ENCODE results near the gene RNF220. TPM values are rescaled to one million over a fixed set of nuclear protein-coding genes. Genes with fewer than 3 reads are reported as not detected.

Gene RNF220
- polyA plus RNA-seq, 1 donor from 2014 or later: 142 TPM

DNA sequence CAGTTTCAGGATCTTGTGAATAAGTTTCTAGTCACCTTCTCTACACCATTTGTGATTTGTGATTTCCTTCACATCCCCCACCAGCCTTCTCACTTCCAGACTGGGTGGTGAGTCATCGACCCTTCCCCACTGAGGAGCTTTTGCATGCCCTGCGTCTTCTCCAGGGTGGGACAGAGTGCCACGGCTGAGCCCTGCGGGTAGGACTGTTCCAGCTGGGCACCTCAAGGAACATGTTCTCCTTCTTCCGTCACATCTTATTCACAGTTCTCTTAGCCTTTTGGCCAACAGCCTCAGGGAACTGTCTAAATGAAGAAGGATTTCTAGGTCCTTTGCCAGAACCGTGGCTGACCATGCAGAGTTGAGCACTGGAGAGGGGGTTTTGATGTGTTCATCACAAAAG lies 152.7 kb downstream of the RNF220 start:
- Histone ChIP-seq H3K79me2 (replicated peaks; ENCODE audit: insufficient read depth, low read length) (no peaks in the 10 kb centered on the region), H3K27me3 (ENCODE audit: insufficient read depth, low read depth, low read length) (no peaks in the 10 kb centered on the region), H3K4me3 (ENCODE audit: low read length) (no peak overlapping the region), H3K36me3 (ENCODE audit: insufficient read depth, low read length) (no peaks in the 10 kb centered on the region), H3F3A (ENCODE audit: insufficient read depth, low read length, poor library complexity, severe bottlenecking) (no peaks in the 10 kb centered on the region), H4K20me1 (ENCODE audit: insufficient read depth) (no peaks in the 10 kb centered on the region), H3K9me3 (ENCODE audit: low read length) (no peaks in the 10 kb centered on the region), H3K9me2 (ENCODE audit: insufficient read depth, low read length) (no peaks in the 10 kb centered on the region), H3K27ac (ENCODE audit: low read length) (no peak overlapping the region), H3K4me2 (ENCODE audit: low read length) (no peak overlapping the region), H2AFZ (ENCODE audit: low read depth, low read length) (no peak overlapping the region), H3K9ac (ENCODE audit: low read length) (no peak overlapping the region)
- TF ChIP-seq TAF1 (IDR thresholded peaks at IDR 0.05; ENCODE audit: low read depth): no peak
- no peak for TF ChIP-seq POLR2AphosphoS5 (IDR thresholded peaks at IDR 0.05)
- no peak for TF ChIP-seq RAD21 (conservative IDR thresholded peaks at IDR 0.05)
- TF ChIP-seq EP300 (conservative IDR thresholded peaks at IDR 0.05; ENCODE audit: poor library complexity, severe bottlenecking): no peak
- no peak for TF ChIP-seq MXI1 (conservative IDR thresholded peaks at IDR 0.05; ENCODE audit: poor library complexity, severe bottlenecking)
- TF ChIP-seq, protein P1, sequence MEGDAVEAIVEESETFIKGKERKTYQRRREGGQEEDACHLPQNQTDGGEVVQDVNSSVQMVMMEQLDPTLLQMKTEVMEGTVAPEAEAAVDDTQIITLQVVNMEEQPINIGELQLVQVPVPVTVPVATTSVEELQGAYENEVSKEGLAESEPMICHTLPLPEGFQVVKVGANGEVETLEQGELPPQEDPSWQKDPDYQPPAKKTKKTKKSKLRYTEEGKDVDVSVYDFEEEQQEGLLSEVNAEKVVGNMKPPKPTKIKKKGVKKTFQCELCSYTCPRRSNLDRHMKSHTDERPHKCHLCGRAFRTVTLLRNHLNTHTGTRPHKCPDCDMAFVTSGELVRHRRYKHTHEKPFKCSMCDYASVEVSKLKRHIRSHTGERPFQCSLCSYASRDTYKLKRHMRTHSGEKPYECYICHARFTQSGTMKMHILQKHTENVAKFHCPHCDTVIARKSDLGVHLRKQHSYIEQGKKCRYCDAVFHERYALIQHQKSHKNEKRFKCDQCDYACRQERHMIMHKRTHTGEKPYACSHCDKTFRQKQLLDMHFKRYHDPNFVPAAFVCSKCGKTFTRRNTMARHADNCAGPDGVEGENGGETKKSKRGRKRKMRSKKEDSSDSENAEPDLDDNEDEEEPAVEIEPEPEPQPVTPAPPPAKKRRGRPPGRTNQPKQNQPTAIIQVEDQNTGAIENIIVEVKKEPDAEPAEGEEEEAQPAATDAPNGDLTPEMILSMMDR (IDR thresholded peaks at IDR 0.05; ENCODE audit: poor library complexity, severe bottlenecking): no peak

DNA sequence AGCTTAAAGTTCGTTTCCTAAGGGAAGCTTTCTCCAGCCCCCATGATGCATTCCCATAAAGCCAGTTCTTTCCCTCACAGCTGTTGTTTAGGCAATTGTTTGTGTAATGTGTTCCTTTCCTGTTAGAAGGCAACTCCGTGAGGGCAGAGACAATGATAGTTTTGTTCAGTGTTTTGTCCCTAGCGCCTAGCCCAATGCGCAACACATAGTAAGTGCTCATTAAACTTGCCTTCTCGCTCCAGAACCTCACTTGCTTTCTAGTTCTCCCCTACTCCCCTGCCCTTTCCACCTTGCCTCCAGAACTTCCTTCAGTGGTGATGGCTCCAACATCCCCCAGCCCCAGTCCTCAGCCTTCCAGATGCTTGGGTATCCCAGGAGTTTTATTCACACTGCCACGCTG lies 153.8 kb downstream of the RNF220 start:
- Histone ChIP-seq H3K79me2 (replicated peaks; ENCODE audit: insufficient read depth, low read length) (no peaks in the 10 kb centered on the region), H3K36me3 (ENCODE audit: insufficient read depth, low read length) (no peaks in the 10 kb centered on the region), H3K4me3 (ENCODE audit: low read length) (no peak overlapping the region), H3K9ac (ENCODE audit: low read length) (no peak overlapping the region), H3K27ac (ENCODE audit: low read length) (no peak overlapping the region), H3K27me3 (ENCODE audit: insufficient read depth, low read depth, low read length) (no peaks in the 10 kb centered on the region), H4K20me1 (ENCODE audit: insufficient read depth) (no peaks in the 10 kb centered on the region), H3K9me3 (ENCODE audit: low read length) (no peaks in the 10 kb centered on the region), H2AFZ (ENCODE audit: low read depth, low read length) (no peak overlapping the region), H3F3A (ENCODE audit: insufficient read depth, low read length, poor library complexity, severe bottlenecking) (no peaks in the 10 kb centered on the region), H3K9me2 (ENCODE audit: insufficient read depth, low read length) (no peaks in the 10 kb centered on the region), H3K4me2 (ENCODE audit: low read length) (no peak overlapping the region)
- TF ChIP-seq TAF1 (IDR thresholded peaks at IDR 0.05; ENCODE audit: low read depth): no peak
- no peak for TF ChIP-seq RAD21 (conservative IDR thresholded peaks at IDR 0.05)
- no peak for TF ChIP-seq MXI1 (conservative IDR thresholded peaks at IDR 0.05; ENCODE audit: poor library complexity, severe bottlenecking)
- no peak for TF ChIP-seq EP300 (conservative IDR thresholded peaks at IDR 0.05; ENCODE audit: poor library complexity, severe bottlenecking)
- no peak for TF ChIP-seq POLR2AphosphoS5 (IDR thresholded peaks at IDR 0.05)
- TF ChIP-seq EZH2 (IDR thresholded peaks at IDR 0.05; ENCODE audit: borderline replicate concordance, insufficient read depth, low read length, poor library complexity, severe bottlenecking): no peak
- no peak for TF ChIP-seq SMC3 (conservative IDR thresholded peaks at IDR 0.05; ENCODE audit: poor library complexity)
- TF ChIP-seq, protein P1 (IDR thresholded peaks at IDR 0.05; ENCODE audit: poor library complexity, severe bottlenecking): no peak
- TF ChIP-seq, protein P2, sequence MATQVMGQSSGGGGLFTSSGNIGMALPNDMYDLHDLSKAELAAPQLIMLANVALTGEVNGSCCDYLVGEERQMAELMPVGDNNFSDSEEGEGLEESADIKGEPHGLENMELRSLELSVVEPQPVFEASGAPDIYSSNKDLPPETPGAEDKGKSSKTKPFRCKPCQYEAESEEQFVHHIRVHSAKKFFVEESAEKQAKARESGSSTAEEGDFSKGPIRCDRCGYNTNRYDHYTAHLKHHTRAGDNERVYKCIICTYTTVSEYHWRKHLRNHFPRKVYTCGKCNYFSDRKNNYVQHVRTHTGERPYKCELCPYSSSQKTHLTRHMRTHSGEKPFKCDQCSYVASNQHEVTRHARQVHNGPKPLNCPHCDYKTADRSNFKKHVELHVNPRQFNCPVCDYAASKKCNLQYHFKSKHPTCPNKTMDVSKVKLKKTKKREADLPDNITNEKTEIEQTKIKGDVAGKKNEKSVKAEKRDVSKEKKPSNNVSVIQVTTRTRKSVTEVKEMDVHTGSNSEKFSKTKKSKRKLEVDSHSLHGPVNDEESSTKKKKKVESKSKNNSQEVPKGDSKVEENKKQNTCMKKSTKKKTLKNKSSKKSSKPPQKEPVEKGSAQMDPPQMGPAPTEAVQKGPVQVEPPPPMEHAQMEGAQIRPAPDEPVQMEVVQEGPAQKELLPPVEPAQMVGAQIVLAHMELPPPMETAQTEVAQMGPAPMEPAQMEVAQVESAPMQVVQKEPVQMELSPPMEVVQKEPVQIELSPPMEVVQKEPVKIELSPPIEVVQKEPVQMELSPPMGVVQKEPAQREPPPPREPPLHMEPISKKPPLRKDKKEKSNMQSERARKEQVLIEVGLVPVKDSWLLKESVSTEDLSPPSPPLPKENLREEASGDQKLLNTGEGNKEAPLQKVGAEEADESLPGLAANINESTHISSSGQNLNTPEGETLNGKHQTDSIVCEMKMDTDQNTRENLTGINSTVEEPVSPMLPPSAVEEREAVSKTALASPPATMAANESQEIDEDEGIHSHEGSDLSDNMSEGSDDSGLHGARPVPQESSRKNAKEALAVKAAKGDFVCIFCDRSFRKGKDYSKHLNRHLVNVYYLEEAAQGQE (IDR thresholded peaks at IDR 0.05; ENCODE audit: borderline replicate concordance): no peak
